Nephron (organoid): Measurements from ENCODE around the gene MYLIP.

Experiments used
- H3K27ac Mint-ChIP-seq, 3 experiments: 2 replicates each; pipeline ENCODE4 v1.8.0; 2020; ENCODE audit warnings: mixed read lengths in 3 of 3, mild to moderate bottlenecking in 2 of 3, moderate library complexity in 1 of 3
- H3K27me3 Mint-ChIP-seq: 2 replicates; pipeline ENCODE4 v1.8.0; 2021; ENCODE audit warnings: low read depth, mild to moderate bottlenecking, moderate library complexity, mixed read lengths
- H3K36me3 Mint-ChIP-seq: 2 replicates; pipeline ENCODE4 v1.8.0; 2020; ENCODE audit warnings: low read depth, mixed read lengths
- H3K4me1 Mint-ChIP-seq: 2 replicates; pipeline ENCODE4 v1.8.0; 2020; ENCODE audit warnings: mixed read lengths
- H3K4me3 Mint-ChIP-seq, 3 experiments: 2 replicates each; pipeline ENCODE4 v1.8.0; 2020; ENCODE audit warnings: mild to moderate bottlenecking in 3 of 3, mixed read lengths in 3 of 3, moderate library complexity in 2 of 3
- H3K9me3 Mint-ChIP-seq: 2 replicates; pipeline ENCODE4 v1.8.0; 2020; ENCODE audit warnings: mixed read lengths
- CTCF ChIP-seq, 3 experiments: fragments of 200-600 bp; sonication (generic); IDR thresholded peaks; one replicate each; pipeline ENCODE4 v1.5.0; 2021; ENCODE audit warnings: antibody characterized with exemption in 3 of 3; ENCODE audit not compliant: unreplicated experiment in 3 of 3

MYLIP gene

GRCh38 chr6:16196260-16196983 is 67.5 kb downstream of the MYLIP start:
- Mint-ChIP-seq H3K36me3 (no peaks in the 10 kb centered on the region), H3K4me3 (no peak overlapping the region), H3K4me1 (peaks cover 23% of the 10 kb centered on the region), H3K27me3 (peaks cover 9% of the 10 kb centered on the region), H3K9me3 (no peaks in the 10 kb centered on the region), H3K27ac (peak overlapping the region in 1 of 3 experiments; percentile 5)
- TF ChIP-seq CTCF (IDR thresholded peaks at IDR 0.05; ENCODE audit: unreplicated experiment in 3 of 3) = no peak

- Mint-ChIP-seq H3K36me3 (no peaks in the 10 kb centered on the region), H3K9me3 (no peaks in the 10 kb centered on the region), H3K4me1 (peaks cover 28% of the 10 kb centered on the region)
Measured at GRCh38 chr6:16196984-16197546, 68.2 kb downstream of the MYLIP start.

More at GRCh38 chr6:16196984-16197546, 68.2 kb downstream of the MYLIP start:
- TF ChIP-seq CTCF (IDR thresholded peaks at IDR 0.05; ENCODE audit: unreplicated experiment in 3 of 3) = no peak
- H3K27ac Mint-ChIP-seq = no peak overlapping the region
- H3K27me3 Mint-ChIP-seq = peaks cover 9% of the 10 kb centered on the region
- H3K4me3 Mint-ChIP-seq = no peak overlapping the region
